Measurements from ENCODE around the gene TRIM62.
A peak's percentile ranks its signal among the peaks of the same experiment; 100 is the strongest.
"Not testable (repeated sequence)": the region's sequence is repeated elsewhere in the genome, so short reads cannot be mapped to it uniquely, and the experiment has no call there.

TRIM62 gene

GRCh38 chr1:33131191-33131590, 50.7 kb downstream of the TRIM62 start:
- no peak for TF ChIP-seq ZFX (IDR thresholded peaks at IDR 0.05; ENCODE audit: borderline replicate concordance)
- TF ChIP-seq CTCF (IDR thresholded peaks at IDR 0.05), result no peak
- H3K27ac ChIP-seq, result no peak overlapping the region

GRCh38 chr1:33130297-33130696, 51.5 kb downstream of the TRIM62 start:
- TF ChIP-seq ZFX (IDR thresholded peaks at IDR 0.05; ENCODE audit: borderline replicate concordance) (no peak), CTCF (IDR thresholded peaks at IDR 0.05) (no peak)
- no peak overlapping the region for H3K27ac ChIP-seq

- H3K27ac ChIP-seq, result no peak overlapping the region
- TF ChIP-seq CTCF (IDR thresholded peaks at IDR 0.05), result no peak
- no peak for TF ChIP-seq ZFX (IDR thresholded peaks at IDR 0.05; ENCODE audit: borderline replicate concordance)
Observed at GRCh38 chr1:33128781-33129180, 53.1 kb downstream of the TRIM62 start.

- peak overlapping the region; percentile 73 for H3K27ac ChIP-seq
- TF ChIP-seq ZFX (IDR thresholded peaks at IDR 0.05; ENCODE audit: borderline replicate concordance) (no peak), CTCF (IDR thresholded peaks at IDR 0.05) (peak; percentile 97)
Observed at GRCh38 chr1:33127001-33127823, 54.6 kb downstream of the TRIM62 start.

- TF ChIP-seq ZFX (IDR thresholded peaks at IDR 0.05; ENCODE audit: borderline replicate concordance) (no peak), CTCF (IDR thresholded peaks at IDR 0.05) (no peak)
Observed at GRCh38 chr1:33126411-33127000, 55.3 kb downstream of the TRIM62 start.

GRCh38 chr1:33124647-33125046, 57.2 kb downstream of the TRIM62 start:
- not testable (repeated sequence) for H3K27ac ChIP-seq

More at GRCh38 chr1:33126411-33127000, 55.3 kb downstream of the TRIM62 start:
- H3K27ac ChIP-seq, result peak overlapping the region; percentile 73

- TF ChIP-seq CTCF (IDR thresholded peaks at IDR 0.05) (no peak), ZFX (IDR thresholded peaks at IDR 0.05; ENCODE audit: borderline replicate concordance) (no peak)
- no peak overlapping the region for H3K27ac ChIP-seq
Observed at GRCh38 chr1:33123266-33123665, 58.6 kb downstream of the TRIM62 start.
